Stimulated activated CD8-positive, alpha-beta memory T cell treated with anti-CD3 and anti-CD28 coated beads, Interleukin-7, amount 100 ng/mL, for 24 hours (primary cell): ENCODE measurements around the gene MICB.
"Not testable (repeated sequence)": the region's sequence is repeated elsewhere in the genome, so short reads cannot be mapped to it uniquely, and the experiment has no call there.

Experiments
- DNase-seq: peaks from one replicate; pipeline ENCODE4 v3.0.0-alpha.2; 2020; ENCODE audit warnings: low read depth

MICB gene

DNA sequence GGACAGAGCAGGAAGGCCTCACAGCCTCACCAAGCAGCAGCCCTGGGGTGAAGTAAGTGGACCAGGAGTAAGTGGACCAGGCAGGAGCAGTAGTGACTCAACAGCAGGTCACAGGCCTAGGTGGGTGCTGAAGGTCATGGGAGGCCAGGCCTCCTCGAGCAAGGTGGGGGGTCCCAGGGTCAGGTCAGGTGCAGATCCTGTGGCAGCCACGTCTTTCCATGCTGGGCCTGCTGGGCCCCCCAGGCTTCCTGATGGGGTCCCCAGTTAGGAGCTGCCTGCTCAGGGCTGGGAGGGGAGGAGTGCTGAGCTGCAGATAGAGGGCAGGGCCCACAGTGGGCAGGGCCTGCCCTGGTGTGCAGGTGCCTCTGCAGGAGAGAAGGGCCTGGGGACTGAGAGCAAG lies 11.1 kb downstream of the MICB start:
- not testable (repeated sequence) for DNase-seq

DNA sequence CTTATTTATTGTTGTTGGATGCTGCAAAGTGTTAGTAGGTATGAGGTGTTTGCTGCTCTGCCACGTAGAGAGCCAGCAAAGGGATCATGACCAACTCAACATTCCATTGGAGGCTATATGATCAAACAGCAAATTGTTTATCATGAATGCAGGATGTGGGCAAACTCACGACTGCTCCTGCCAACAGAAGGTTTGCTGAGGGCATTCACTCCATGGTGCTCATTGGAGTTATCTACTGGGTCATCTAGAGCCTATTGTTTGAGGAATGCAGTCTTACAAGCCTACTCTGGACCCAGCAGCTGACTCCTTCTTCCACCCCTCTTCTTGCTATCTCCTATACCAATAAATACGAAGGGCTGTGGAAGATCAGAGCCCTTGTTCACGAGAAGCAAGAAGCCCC lies 12.1 kb downstream of the MICB start:
- DNase-seq = no peak

DNA sequence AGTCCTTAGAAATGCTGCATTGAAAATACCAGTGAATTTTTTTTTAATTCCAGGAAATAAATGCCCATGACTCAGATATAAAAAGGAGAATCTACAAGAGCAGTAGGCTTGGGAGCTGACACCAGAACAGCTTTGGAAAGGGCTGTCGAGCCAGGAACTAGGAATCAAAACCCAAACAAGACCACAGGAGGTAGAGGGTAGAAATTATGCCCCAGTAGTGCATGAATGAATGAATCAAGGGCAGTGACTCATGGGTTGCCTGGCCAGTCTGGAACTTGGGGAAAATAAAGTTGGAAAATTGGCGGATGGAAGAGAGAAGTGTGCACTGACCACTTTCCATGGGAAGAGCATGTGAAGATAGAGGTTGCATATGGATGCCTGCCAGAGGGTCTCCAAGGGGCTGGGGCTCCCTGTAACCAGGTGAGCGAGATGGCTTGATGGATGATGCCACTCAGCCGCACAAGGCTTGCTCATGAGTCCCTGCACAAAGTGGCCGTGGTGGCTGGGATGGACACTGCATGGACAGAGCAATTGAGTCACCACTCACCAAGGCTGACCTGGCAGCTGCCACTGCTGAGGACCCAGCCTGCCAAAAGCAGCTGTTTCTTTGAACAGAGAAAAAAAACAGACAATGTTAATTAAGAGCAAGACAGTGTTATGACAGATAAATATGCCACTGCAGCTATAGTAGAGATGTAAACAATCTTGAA lies 15.7 kb downstream of the MICB start:
- no peak for DNase-seq

DNA sequence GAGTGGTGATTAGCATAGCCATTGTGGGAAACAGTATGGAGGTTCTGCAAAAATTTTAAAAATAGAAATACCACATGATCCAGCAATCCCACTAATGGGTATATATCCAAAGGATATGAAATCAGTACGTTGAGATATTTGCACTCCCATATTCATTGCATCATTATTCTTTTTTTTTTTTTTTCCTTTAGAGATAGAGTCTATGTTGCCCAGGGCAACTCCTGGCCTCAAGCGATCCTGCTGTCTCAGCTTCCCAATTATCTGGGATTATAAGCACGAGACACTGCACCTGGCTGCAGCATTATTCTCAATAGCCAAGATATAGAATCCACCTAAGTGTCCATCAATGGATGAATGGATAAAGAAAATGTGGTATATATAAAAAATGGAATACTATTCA lies 23.9 kb downstream of the MICB start:
- DNase-seq = no peak

DNA sequence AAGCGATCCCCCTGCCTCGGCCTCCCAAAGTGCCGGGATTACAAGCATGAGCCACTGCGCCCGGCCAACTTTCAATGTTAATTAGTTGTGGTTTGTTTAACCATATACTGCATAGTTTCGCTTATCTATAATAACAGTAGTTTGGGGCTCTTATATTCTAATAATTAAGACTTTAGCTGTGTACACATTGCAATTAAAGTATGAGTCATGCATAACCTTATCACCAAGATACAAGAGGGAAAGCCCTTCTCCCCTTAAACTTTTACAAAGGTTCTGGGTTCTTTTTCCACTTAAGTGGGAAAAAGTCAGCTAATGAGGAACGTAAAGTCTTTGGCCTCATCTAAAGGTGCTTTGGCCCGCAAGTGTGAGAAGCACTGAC lies 27.6 kb downstream of the MICB start:
- no peak for DNase-seq

DNA sequence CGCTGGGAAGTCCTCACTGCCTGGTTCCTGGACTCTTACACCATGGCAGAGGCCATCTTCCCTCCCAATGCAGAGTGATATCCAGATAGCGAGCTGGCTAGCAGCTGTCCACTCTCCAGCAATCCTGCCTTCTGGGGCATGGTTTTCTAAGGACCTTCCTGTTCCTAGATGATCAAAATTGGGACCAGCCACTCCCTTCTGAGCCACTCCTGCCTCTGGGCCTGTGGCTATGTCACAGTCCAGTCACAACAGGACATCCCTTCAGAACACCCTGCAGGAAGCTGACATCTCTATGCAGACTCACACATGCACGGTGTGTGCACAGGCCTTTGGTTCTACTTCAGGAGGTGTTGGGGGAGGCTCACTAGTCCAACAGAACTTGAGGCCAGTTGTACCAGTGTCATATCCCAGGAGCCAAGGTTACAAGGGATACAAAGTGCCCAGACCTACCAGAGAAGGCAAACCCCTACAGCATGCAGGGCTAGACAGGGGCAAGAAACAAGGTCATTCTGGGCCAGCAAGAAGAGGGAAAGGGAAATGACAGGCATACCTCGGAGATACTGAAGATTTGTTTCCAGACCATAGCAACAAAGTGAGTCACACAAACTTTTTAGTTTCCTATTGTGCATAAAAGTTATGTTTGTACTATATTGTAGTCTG lies 28.1 kb downstream of the MICB start:
- no peak for DNase-seq

DNA sequence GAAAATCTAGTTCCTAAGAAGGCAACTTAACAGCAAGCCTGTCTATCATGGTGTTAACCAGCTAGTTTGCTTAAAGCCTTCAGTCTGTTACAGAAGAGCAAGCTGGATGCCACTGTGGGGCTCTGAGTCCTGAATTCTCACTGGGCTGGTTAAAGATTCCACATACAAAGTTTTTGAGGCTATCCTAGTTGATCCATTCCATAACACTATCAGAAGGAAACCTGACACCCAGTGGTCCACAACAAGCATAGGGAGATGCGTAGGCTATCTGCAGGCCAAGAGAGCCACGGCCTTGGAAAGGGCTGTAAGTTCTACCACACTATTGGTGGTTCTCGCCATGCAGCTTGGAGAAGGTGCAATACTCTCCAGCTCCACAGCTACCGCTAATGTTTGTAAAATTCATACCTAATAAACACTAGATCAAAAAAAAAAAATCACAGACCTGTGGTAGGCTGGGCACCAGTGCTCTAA lies 30.4 kb downstream of the MICB start:
- no peak for DNase-seq

DNA sequence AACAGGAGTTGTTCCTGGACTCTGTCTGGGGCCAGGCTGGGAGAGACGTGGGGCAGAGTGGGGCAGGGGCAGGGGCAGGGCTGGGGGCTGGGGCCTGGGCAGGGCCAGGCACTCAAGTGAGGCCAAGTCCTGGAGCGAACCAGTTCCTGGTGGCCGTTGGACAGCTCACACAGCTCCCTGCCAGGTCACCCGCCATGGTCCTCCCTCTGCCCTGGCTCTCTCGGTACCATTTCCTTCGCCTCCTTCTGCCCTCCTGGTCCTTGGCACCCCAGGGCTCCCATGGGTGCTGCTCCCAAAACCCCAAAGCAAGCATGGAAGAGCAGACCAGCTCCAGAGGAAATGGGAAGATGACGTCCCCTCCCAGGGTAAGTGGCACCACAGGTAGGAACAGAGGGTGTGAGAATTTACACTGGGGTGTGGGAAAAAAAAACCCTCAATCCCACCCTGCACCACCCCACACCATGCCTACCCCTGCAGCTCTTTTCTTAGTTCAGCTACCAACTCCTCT lies 30.9 kb downstream of the MICB start, which contains the start of gene MCCD1:
Gene MCCD1 (plus strand): TSS at position 142 of the 508 bp plus-strand sequence. CDS start 53 bp downstream, at position 195.
- no peak for DNase-seq

DNA sequence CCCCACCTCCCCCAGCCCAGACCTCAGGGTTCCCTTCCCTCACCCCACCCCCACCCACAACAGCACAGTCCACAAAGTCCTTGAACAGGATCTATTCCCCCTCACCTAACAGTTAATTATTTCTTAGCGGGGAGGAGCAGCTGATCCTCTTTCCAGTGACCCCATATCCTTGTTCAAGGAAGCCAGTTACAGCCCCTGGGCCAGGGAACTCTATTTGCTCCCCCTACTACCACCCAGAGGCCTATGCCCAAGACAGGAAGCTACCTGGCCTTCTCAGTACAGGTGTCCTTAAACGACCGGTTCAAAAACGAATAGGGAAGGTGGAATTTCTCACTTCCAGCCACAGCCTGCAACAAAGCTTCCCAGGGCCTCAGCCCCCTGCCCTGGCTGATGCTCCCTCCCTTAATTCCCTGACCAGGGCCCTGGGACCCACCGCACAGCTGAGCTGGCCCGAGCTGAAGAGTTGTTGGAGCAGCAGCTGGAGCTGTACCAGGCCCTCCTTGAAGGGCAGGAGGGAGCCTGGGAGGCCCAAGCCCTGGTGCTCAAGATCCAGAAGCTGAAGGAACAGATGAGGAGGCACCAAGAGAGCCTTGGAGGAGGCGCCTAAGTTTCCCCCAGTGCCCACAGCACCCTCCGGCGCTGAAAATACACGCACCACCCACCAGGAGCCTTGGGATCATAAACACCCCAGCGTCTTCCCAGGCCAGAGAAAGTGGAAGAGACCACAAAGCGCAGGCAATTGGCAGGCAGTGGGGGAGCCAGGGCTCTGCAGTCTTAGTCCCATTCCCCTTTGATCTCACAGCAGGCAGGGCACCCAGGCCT lies 31.6 kb downstream of the MICB start:
- DNase-seq = no peak

DNA sequence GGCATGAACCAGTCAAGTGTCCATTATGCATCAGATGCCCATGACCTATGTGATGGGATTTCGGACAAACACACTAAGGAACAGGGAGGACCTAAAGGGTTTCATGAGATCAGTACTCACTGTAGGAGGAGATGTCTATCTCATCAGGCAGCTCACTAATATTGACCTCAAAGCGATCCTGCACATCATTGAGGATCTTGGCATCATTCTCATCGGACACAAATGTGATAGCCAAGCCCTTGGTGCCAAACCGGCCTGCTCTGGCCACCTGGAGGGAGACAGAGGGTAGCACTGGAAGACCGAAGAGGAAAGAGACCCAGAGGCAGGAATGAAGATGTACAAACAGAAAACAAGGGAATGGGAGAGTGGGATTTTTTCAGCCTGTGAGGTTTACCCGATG lies 32.7 kb downstream of the MICB start:
- no peak for DNase-seq

DNA sequence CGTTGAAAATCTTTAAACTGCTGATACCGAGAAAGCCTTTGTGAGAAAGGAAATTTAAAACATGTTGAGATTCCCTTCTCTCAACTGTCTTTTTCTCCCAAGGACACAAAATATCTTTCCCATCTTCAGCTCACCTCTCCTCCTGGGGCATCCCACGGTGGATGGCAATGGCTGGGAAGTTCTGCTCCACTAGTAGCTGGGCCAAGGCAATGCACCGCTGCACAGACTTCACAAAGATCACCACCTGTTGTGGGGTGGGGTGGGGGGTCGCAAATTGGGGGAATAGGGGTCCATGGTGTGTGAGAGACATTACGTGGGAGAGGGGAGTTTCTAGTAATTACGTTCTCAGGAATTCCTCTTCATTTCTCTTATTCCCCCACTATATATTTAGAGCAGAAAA lies 33.2 kb downstream of the MICB start:
- DNase-seq = no peak

DNA sequence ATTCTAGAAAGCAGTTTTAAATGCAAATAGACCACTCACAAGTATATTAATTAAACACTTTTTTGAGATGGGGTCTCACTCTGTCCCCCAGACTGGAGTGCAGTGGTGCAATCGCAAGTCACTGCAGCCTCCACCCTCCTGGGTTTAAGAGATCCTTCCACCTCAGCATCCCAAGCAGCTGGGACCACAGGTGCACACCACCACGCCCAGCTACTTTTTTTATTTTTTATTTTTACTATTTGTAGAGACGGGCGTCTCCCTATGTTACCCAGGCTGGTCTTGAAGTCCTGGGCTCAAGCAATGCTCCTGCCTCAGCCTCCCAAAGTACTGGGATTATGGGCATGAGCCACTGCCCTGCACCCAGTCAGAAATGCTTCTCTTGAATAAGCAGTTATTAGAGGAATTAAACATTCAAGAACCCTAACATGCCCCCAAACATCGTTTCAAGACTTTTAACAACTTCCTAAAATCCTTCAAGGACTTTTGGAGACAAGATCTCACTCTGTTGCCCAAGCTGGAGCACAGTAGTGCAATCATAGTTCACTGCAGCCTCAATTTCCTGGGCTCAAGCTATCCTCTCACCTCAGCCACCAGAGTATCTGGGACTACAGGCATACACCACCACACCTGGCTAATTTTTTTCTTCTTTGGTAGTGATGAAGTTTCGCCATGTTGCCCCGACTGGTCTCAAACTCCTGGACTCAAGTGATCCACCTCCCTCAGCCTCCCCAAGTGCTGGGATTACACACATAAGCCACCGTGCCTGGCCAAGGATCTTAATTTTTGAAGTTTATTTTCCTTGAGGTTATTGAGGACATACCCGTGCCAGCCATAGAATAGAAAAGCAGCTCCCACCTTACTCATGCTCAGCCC lies 34.1 kb downstream of the MICB start:
- DNase-seq = no peak

DNA sequence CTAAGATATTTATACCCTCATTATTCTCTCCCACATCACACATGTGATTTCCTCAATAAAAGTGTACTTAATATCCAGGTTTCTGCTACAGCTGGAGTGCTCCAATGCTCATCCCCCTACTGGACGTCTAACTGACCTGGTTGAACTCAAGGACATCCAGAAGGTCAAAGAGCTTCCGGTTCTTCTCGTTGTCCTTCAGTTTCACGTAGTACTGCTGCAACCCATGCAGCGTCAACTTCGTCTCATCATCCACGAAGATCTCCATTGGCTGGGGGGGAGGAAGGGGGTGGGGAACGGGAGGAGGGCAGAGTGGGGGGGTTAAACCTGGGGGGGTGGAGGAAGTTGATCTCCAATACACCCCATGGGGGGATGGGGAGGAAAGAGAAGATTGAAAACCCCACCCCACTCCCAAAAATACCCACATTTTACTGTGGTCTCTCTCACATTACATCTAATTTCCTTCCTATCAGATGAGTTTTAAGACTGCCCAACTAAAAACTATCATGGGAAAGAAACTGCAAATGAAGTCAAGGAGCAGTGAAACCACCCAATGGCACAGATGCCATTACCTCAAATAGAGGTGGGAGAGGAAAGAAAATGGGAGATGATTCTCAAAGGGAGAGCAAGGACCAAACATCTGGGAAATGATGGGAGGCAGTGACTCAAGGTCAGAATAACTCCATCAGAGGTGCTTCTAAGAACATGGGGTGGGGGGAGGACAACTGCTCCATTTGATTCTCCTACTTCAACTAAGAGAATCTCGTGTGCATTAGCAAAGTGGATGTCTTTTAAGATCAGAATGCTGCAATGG lies 34.9 kb downstream of the MICB start:
- no peak for DNase-seq

DNA sequence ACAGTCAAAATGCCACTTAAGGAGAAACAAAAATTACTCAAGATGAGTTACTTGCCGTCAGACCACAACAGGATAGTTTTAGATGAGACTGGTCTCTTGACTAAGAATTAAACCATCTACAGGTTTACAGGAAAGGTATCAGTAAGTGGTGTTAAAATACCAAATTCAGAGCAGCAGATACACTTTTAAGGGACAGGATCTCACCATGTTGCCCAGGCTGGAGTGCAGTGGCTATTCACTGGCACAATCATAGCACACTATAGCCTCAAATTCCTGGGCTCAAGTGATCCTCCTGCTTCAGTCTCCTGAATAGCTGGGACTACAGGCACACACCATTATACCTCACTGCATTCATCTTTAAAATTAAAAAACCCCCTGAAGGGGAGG lies 35.5 kb downstream of the MICB start:
- no peak for DNase-seq

DNA sequence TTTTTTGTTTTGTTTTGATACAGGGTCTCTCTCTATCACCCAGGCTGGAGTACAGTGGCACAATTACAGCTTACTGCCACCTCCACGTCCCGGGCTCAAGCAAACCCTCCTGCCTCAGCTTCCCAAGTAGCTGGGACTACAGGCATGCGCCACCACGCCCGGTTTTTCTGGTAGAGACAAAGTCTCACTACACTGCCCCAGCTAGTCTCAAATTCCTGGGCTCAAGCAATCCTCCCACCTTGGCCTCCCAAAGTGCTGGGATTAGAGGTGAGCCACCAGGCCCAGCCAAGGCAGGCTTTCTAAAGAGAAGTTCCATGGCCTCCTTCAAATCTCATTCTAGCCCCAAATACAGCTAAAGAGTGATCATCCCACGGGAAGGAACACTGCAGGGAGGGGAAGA lies 36.1 kb downstream of the MICB start:
- no peak for DNase-seq

DNA sequence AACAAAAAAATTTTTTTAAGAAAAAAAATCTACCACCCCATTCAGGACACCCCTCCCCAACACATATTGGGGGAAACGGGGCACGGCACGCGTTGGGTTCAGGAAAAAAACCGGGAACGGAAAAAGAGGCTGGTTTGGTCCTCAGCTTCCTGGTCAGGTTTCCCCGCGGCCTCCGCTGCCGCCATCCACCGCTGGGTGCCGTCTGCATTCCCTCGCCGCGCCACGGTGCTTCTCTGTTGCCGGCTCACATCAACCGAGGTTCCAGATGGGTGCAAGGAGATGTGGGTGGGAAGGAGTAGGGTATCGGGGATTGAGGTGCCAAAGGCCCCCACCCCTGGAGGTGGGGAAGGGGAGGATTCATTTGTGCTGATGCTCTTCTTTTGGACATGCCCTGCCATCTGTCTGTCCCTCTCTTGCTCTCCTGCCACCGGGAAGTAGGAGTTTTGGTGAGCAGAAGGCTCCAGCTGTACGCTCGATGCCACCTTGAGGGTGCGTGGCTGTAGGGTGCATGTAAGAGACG lies 36.6 kb downstream of the MICB start:
- no peak for DNase-seq

DNA sequence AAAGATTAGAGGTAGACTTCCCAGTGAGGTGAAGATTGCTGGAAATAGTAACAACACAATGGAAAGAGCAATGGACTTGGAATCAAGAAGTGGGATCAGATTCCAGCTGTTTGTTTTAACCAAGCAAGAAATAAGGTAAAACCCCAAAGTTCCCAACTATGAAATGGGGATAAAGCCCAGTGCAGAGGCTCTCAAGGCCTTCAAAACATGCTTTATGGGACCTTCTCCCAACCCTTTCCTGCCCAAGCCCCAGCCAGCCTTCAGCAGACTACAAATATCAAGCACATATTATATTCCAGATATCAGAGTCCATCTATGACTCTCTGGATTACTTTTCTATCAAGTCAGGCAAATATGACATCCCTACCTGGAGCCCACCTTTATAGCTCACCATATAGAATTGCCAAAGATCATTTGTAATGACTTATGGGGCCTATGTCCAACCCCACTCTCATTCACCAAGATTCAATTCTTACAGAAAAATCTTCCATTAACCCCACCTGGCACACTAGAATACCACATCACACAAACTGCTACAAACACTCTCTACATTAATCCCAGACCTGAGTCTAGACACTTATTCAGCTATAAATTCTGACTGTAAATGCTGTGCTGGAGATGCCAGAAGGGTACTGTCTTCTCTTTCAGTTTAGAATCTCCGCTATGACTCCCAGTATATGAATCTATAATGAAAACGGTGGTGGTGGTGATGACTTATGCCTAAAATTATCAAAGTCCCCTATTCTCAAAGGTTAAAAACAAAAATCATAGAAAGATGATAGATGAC lies 37.8 kb downstream of the MICB start:
- DNase-seq = no peak

DNA sequence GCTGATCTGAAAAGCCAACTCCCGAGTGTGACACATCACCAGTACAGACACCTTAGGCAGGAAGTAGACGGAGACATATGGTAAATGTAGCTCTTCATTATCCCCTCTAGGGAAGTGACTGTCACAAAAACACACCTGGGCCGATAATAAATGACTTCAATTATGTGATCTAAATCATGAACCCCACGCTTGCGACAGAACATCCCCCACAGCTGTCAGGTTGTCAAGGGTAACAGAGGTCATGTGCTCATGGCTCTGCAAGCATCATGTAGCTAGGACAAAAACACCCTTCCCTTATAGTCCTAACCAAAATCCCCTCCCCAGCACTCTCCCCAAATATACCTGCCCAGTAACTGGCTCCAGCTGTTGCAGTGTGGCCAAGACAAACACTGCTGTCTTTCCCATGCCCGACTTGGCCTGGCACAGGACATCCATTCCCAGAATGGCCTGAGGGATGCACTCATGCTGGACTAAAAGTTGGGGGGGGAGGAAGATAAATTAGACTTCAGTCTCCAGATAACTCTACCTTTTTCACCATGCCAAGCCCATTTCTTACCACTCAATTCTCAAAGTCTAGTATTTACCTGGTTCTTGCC lies 41.0 kb downstream of the MICB start:
- no peak for DNase-seq

DNA sequence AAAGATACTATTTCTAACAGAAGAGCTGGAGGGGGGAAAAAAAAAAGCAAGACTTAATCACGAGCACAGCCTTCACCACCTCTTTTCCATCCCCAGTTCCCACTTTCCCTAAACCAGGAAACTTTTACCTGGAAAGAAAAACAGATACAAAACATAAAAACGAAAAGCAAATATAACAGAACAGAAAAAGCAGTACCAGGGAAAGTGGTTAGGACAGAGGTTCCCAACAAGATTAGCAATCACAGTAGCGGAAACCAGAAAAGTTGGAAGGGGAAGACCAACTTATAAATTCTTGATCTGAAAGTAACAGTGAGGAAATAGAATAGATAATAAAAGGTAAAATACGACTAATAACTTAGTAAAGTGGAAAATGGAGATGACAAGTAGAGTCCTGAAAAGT lies 42.7 kb downstream of the MICB start:
- no peak for DNase-seq
